Measurements from ENCODE around the gene UPF1. TPM values are rescaled to one million over a fixed set of nuclear protein-coding genes. Genes with fewer than 3 reads are reported as not detected.
A peak's percentile ranks its signal among the peaks of the same experiment; 100 is the strongest.

UPF1 gene
- total RNA-seq, 2 experiments from 2014 or later: 77.2 to 113 TPM

GRCh38 chr19:18895038-18895823 lies 63.5 kb downstream of the UPF1 start:
- peak; percentile 34 for DNase-seq (ENCODE audit: low spot score)
- BruUV-seq (replicated peaks): no TSS peak
- intact Hi-C loops (cut with micrococcal nuclease; ENCODE audit: unreplicated experiment): loop anchor here (2.0 kb wide), 1 partner anchor 92 kb away; no protein-coding TSS in a partner anchor
- H3K4me1 ChIP-seq (ENCODE audit: insufficient read depth, low read length, poor library complexity, severe bottlenecking): no peaks in the 10 kb centered on the region
- ChIA-PET CTCF (ENCODE audit: unreplicated experiment) (interaction anchor here (0.5 kb wide), 1 partner anchor 55 kb away, joined by 9 read pairs; no protein-coding TSS in a partner anchor), POLR2A (no interaction called here)
- no peaks in the 10 kb centered on the region for H3K9me2 ChIP-seq (ENCODE audit: insufficient read depth, low read length)
- H3K36me3 ChIP-seq (ENCODE audit: insufficient read depth, low read length): peaks cover 11% of the 10 kb centered on the region; the same call in 1 of the 2 replicates
- H3K79me2 ChIP-seq (ENCODE audit: insufficient read depth, low read depth, low read length): no peaks in the 10 kb centered on the region
- TF ChIP-seq EZH2phosphoT487 (IDR thresholded peaks at IDR 0.05; ENCODE audit: borderline replicate concordance, low read depth, low read length) (no peak), CTCF (conservative IDR thresholded peaks at IDR 0.05; ENCODE audit: low read length) (peak; percentile 39)
- no peaks in the 10 kb centered on the region for H3K9me3 ChIP-seq (ENCODE audit: low read length)
- no peak overlapping the region for H3K27ac ChIP-seq (ENCODE audit: low read depth, low read length, poor library complexity, severe bottlenecking)
- no peak overlapping the region for H2AFZ ChIP-seq (ENCODE audit: low read length)
- H4K20me1 ChIP-seq (ENCODE audit: insufficient read depth, low read length): no peaks in the 10 kb centered on the region
- H3K4me3 ChIP-seq (ENCODE audit: low read depth, low read length, poor library complexity, severe bottlenecking): no peak overlapping the region
- peak overlapping the region; percentile 20; the same call in 1 of the 2 replicates for H3K4me2 ChIP-seq (ENCODE audit: low read length)

GRCh38 chr19:18895824-18896341 lies 64.1 kb downstream of the UPF1 start, which contains the start of gene CERS1:
CERS1 (minus strand) TSS chr19:18896158; CDS start chr19:18896072, 86 bp downstream.
- Histone ChIP-seq H3K4me3 (ENCODE audit: low read depth, low read length, poor library complexity, severe bottlenecking) (no peak within 1 kb of the TSS), H3K4me2 (ENCODE audit: low read length) (peak within 1 kb of the TSS; percentile 20; the same call in 1 of the 2 replicates), H3K4me1 (ENCODE audit: insufficient read depth, low read length, poor library complexity, severe bottlenecking) (no peaks in the 10 kb centered on the region), H2AFZ (ENCODE audit: low read length) (no peak within 1 kb of the TSS), H3K36me3 (ENCODE audit: insufficient read depth, low read length) (peaks cover 11% of the 10 kb centered on the region; the same call in 1 of the 2 replicates), H3K79me2 (ENCODE audit: insufficient read depth, low read depth, low read length) (no peaks in the 10 kb centered on the region), H3K9me2 (ENCODE audit: insufficient read depth, low read length) (no peaks in the 10 kb centered on the region), H3K9me3 (ENCODE audit: low read length) (no peaks in the 10 kb centered on the region), H3K27ac (ENCODE audit: low read depth, low read length, poor library complexity, severe bottlenecking) (no peak within 1 kb of the TSS), H4K20me1 (ENCODE audit: insufficient read depth, low read length) (no peaks in the 10 kb centered on the region)
- intact Hi-C loops (cut with micrococcal nuclease; ENCODE audit: unreplicated experiment): loop anchor here (2.0 kb wide), 1 partner anchor 91 kb away; no protein-coding TSS in a partner anchor
- no peak for TF ChIP-seq EZH2phosphoT487 (IDR thresholded peaks at IDR 0.05; ENCODE audit: borderline replicate concordance, low read depth, low read length)
- TF ChIP-seq CTCF (conservative IDR thresholded peaks at IDR 0.05; ENCODE audit: low read length): no peak
- BruUV-seq (replicated peaks): no TSS peak
- DNase-seq (ENCODE audit: low spot score): no peak
- CTCF ChIA-PET (ENCODE audit: unreplicated experiment): no interaction called here
- POLR2A ChIA-PET: no interaction called here

Measured in OCI-LY7 (cell line).